ENCODE results near the gene CDK14. TPM values are rescaled to one million over a fixed set of nuclear protein-coding genes. Genes with fewer than 3 reads are reported as not detected.

Gene CDK14
- total and polyA plus RNA-seq, 2 donors (not counting 3 experiments of a cell fraction or from before 2014, with no cell fraction given) = 5.5 to 34.2 TPM

- dilution Hi-C loops (cut with MboI; ENCODE audit: extremely low pct_ligation_motif_present, low sequenced_read_pairs) = no loop called here
- Histone ChIP-seq H3K4me2 (ENCODE audit: insufficient read depth, low read length) (no peak overlapping the region), H3K4me3 (replicated peaks in 1 of 3; ENCODE audit: insufficient read depth in 1 of 3, low read depth in 1 of 3, low read length in 3 of 3) (no peak overlapping the region), H4K20me1 (replicated peaks; ENCODE audit: control insufficient read depth, extremely low read depth, insufficient read depth, low read length) (no peaks in the 10 kb centered on the region), H3K4me1 (ENCODE audit: control insufficient read depth, extremely low read depth, insufficient read depth, low read length) (no peaks in the 10 kb centered on the region), H3K36me3 (ENCODE audit: control insufficient read depth in 2 of 2, extremely low read depth in 1 of 2, insufficient read depth in 2 of 2, low read length in 2 of 2) (no peaks in the 10 kb centered on the region), H3K27me3 (ENCODE audit: control insufficient read depth in 2 of 2, insufficient read depth in 2 of 2, low read length in 2 of 2) (no peaks in the 10 kb centered on the region), H3K27ac (ENCODE audit: insufficient read depth, low read depth, low read length) (no peak overlapping the region), H3K9me3 (replicated peaks; ENCODE audit: control insufficient read depth, insufficient read depth, low read length) (no peaks in the 10 kb centered on the region), H2AFZ (ENCODE audit: low read depth, low read length) (no peak overlapping the region), H3K79me2 (ENCODE audit: control insufficient read depth, insufficient read depth, low read length) (no peaks in the 10 kb centered on the region), H3K9ac (replicated peaks; ENCODE audit: extremely low read depth, insufficient read depth, low read length) (no peak overlapping the region), H3K9me1 (replicated peaks; ENCODE audit: control insufficient read depth, extremely low read depth, insufficient read depth, low read length) (no peaks in the 10 kb centered on the region)
- intact Hi-C loops (cut with micrococcal nuclease) = no loop called here
- BruUV-seq (replicated peaks) = no TSS peak
- CTCF ChIA-PET = no interaction called here
- POLR2A ChIA-PET = no interaction called here
- FAIRE-seq = no peak
- no peak for DNase-seq (ENCODE audit: low read depth, low spot score)
- TF ChIP-seq GATA2 (IDR thresholded peaks at IDR 0.05; ENCODE audit: insufficient read depth, insufficient read length, low read depth, low read length) (no peak), FOS (IDR thresholded peaks at IDR 0.05; ENCODE audit: borderline replicate concordance, insufficient read depth, low read length) (no peak), EZH2 (IDR thresholded peaks at IDR 0.05; ENCODE audit: borderline replicate concordance, low read depth, low read length, severe bottlenecking) (no peak), JUN (IDR thresholded peaks at IDR 0.05; ENCODE audit: borderline replicate concordance, insufficient read depth, insufficient read length, low read depth) (no peak)
Measured at GRCh38 chr7:91069146-91069545, 473.0 kb downstream of the CDK14 start.

DNA sequence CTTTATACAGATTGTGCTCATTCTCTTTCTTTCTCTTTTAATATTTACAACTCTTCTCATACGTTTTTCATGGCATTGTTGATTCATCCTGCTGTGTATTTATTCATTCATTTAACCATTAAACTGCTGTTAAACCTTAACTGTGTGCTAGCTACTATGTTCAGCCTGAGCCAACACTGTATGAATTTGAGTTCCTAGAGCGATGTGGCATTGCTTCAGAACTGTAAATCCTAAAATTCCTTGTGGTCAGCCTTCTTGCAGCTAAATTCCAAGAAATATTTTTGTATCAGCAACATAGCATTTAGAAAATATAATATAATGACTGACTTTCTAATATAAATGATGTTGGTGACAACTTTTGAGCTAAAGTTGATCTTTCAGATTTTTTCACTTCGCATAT lies 483.4 kb downstream of the CDK14 start:
- intact Hi-C loops (cut with micrococcal nuclease) = no loop called here
- BruUV-seq (replicated peaks) = no TSS peak
- H3K9me3 ChIP-seq (replicated peaks; ENCODE audit: control insufficient read depth, insufficient read depth, low read length) = no peaks in the 10 kb centered on the region
- H2AFZ ChIP-seq (ENCODE audit: low read depth, low read length) = no peak overlapping the region
- ChIA-PET POLR2A (no interaction called here), CTCF (interaction anchor here (1.3 to 3.8 kb wide), 4 partner anchors 10 to 704 kb away, joined by 3 to 20 read pairs (median 6); no protein-coding TSS in a partner anchor)
- no peak for FAIRE-seq
- no peaks in the 10 kb centered on the region for H3K36me3 ChIP-seq (ENCODE audit: control insufficient read depth in 2 of 2, extremely low read depth in 1 of 2, insufficient read depth in 2 of 2, low read length in 2 of 2)
- H3K4me2 ChIP-seq (ENCODE audit: insufficient read depth, low read length) = no peak overlapping the region
- H4K20me1 ChIP-seq (replicated peaks; ENCODE audit: control insufficient read depth, extremely low read depth, insufficient read depth, low read length) = no peaks in the 10 kb centered on the region
- H3K4me3 ChIP-seq (replicated peaks in 1 of 3; ENCODE audit: insufficient read depth in 1 of 3, low read depth in 1 of 3, low read length in 3 of 3) = no peak overlapping the region
- H3K27ac ChIP-seq (ENCODE audit: insufficient read depth, low read depth, low read length) = no peak overlapping the region
- no peak for DNase-seq (ENCODE audit: low read depth, low spot score)
- dilution Hi-C loops (cut with MboI; ENCODE audit: extremely low pct_ligation_motif_present, low sequenced_read_pairs) = no loop called here
- TF ChIP-seq MYC (IDR thresholded peaks at IDR 0.05; ENCODE audit: low read depth, low read length) (no peak), POLR2A (IDR thresholded peaks at IDR 0.05; ENCODE audit: low read depth, low read length) (no peak), EZH2 (IDR thresholded peaks at IDR 0.05; ENCODE audit: borderline replicate concordance, low read depth, low read length, severe bottlenecking) (no peak), POLR2AphosphoS5 (IDR thresholded peaks at IDR 0.05; ENCODE audit: insufficient read depth, low read depth, low read length) (no peak), CTCF (IDR thresholded peaks at IDR 0.05; ENCODE audit: extremely low read depth in 1 of 2, insufficient read depth in 1 of 2, low read depth in 1 of 2, low read length in 2 of 2) (no peak), FOS (IDR thresholded peaks at IDR 0.05; ENCODE audit: borderline replicate concordance, insufficient read depth, low read length) (no peak), MAX (IDR thresholded peaks at IDR 0.05; ENCODE audit: insufficient read depth, insufficient read length) (no peak)
- no peaks in the 10 kb centered on the region for H3K9me1 ChIP-seq (replicated peaks; ENCODE audit: control insufficient read depth, extremely low read depth, insufficient read depth, low read length)
- H3K4me1 ChIP-seq (ENCODE audit: control insufficient read depth, extremely low read depth, insufficient read depth, low read length) = no peaks in the 10 kb centered on the region
- no peak overlapping the region for H3K9ac ChIP-seq (replicated peaks; ENCODE audit: extremely low read depth, insufficient read depth, low read length)
- H3K79me2 ChIP-seq (ENCODE audit: control insufficient read depth, insufficient read depth, low read length) = no peaks in the 10 kb centered on the region
- no peaks in the 10 kb centered on the region for H3K27me3 ChIP-seq (ENCODE audit: control insufficient read depth in 2 of 2, insufficient read depth in 2 of 2, low read length in 2 of 2)
